Fibroblast of skin of back (primary cell): ENCODE measurements around the gene DPM2.
A peak's percentile ranks its signal among the peaks of the same experiment; 100 is the strongest.

Source experiments
- DNase-seq: peaks from one replicate; pipeline ENCODE4 v3.0.0-alpha.2; 2013

The DPM2 gene

DNA sequence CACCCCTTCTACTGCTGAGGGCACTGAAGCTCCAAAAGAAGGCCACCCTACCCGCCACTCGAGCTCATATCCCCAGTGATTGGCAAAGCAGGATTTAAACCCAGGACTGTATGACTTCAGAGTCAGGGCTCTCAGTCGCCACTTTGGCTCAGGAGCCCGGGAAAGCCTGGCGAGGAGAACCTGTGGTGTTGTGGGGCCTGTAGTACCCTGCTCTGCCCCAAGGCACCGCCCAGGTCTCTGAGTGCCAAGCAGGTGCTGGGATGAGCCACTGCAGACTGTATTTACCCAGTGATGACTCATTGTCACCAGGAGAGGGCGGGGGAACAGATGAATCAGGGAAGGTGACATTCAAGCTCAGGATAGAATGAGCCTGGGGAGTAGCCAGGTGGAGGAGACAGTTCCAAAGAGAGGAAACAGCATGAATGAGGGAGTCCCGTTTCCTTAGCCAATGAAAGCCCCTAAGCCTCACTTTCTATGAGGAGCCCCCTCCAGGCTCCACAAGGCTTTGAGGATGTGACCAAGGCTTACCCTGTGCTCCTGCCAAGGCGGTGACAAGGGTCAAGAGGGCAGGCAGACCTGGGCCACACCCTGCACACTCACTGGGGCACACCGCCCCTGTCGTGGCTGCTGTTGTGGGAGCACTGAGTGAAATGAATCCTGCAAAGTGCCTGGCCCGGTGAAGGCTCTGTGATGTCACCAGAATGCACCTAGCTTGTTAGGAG lies 17.8 kb upstream of the DPM2 start:
- DNase-seq: no peak

DNA sequence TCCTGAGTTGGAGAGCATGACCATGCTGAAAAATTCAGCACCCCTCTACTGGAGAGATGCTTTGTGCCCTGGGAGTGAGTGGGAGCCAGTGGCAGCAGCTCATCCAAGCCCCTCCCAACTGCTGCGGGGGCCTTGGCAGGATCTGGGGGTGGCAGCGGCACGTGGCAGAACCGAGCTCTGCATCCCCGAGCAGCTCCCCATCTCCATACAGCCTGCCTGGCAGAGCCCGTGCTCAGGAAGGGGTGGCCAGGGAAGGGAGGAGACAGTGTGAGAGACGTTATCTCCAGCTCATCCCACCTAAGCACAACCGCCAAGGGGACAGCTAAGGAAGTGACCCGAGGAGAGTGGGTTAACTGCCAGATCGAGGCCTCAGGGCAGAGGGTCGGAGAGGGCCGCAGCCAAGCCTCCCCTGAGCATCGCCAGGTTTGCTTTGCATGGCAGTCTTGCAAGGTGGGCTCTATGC lies 17.2 kb upstream of the DPM2 start:
- DNase-seq: no peak

DNA sequence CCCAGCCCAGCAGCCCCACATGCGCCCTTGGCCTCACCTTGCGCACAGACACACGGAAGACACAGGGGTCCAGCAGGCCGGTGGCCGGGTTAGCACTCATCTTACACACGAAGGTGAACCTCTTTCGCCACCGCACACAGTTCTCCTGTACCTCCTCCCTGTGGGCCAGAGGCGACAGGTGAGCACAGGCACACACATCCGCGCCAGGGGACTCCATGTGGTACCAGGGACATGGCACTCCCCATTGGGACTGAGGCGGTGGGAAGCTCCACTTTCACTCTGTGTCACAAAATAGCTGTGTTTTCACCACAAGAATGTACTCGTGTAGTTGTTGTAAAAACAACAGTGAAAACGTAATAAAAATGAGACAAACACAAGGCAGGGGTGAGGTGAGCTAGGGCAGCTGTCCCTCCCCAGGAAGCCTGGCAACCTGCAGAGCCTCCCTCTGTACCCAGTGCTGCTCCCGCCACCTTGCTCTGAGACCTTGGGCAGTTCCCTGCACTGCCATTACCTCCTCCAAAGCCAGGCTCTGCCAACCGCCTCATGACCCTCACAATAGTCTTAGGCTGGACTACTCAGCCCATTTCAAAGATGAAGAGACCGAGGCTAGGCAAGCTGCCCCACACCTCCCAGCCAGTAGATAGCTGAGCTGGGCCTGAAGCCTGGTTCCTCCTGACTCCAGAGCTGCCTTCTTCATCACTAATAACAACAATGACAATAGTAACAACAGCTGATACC lies 16.3 kb upstream of the DPM2 start:
- DNase-seq: no peak

DNA sequence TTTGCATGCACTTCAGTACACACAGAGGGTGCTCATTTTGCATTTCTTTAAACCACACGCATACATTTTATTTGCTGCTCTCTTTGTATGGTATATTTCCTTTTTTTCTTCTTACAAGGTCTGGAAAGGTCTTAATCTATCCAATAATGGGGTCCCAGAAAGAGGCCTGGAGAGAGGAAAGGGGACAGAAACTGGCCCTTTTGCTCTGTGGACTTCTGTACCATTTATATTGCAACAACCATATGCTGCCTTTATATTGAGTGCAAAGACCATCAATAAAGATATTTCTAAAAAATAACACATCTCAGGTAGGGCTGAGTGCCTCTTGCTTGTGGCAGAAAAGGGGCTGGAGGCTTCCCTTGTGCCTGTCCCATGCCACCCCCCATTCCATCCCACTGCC lies 15.5 kb upstream of the DPM2 start:
- no peak for DNase-seq

GRCh38 chr9:127950513-127951289 lies 13.0 kb upstream of the DPM2 start:
- DNase-seq: no peak

DNA sequence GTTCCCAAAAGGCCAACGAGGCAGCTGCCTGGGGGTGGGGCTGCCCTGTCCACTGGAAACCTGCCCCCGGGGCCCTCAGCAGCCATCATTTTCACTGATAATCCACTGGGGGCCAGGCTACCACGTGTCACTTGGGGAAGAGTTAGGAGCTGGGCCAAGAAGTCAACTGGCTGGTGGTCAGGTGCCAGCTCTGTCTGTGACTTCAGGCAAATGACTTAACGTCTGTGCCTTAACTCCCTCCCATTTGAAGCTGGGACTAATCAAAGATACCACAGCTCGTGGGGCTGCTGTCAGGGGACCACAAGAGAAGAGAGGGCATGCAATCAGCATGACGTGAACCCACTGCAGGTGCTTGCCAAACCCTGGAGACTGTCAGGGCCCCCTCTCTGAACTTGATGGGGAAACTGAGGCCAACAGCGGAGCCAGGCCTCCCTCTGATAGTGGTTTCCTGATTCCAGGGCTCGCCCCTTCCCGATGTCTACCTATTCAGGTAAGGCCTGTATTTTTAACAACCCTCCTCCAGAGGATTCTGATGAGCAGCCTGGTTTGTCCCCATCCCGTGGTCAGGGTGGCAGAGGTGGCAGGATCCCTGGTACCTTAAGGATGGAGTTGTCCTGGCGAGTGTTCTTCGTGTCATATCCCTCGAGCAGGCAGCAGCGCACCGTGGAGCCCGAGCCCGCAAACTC lies 12.3 kb upstream of the DPM2 start:
- no peak for DNase-seq

DNA sequence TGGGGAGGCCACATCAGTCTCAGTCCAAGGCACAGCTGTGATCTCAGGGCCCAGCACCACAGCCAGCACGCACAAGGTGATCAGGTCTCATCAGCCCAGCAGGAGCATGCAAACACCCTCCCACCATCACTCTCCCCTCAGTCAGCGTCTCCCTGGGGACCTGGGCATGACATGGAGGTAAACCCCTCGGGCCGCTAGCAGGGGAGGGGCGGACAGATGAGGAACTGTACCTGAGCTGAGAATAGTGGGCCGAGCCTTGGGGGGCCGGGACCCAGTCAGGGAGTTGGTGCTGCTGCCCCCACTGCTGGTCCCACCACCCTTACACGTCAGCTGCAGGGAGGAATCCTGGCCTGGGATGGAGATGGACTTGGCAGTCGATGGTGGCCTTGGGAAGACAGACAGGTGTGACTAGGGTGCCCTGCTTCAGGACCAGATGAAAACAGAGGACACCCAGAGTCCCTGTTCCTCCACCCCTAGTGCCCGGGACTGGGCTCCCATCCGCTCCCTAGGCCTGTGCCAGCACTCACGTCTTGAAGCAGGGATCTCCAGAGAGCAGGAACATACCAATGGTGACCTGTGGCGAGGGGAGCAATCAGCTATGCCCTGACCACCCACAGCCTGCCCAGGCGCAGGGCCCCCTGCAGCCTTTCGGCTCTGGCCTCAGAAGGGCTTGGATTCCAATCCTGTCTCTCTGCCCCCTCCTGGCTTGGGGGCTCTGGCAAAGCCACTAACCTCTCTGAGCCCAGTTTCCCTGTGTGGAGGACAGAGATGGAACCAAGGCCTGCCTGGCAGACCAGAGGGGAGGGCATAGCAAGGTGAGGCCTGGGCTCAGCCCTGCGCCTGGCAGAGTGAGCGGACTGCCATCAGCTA lies 10.4 kb upstream of the DPM2 start:
- no peak for DNase-seq

GRCh38 chr9:127946728-127947127 lies 9.1 kb upstream of the DPM2 start:
- DNase-seq: no peak

DNA sequence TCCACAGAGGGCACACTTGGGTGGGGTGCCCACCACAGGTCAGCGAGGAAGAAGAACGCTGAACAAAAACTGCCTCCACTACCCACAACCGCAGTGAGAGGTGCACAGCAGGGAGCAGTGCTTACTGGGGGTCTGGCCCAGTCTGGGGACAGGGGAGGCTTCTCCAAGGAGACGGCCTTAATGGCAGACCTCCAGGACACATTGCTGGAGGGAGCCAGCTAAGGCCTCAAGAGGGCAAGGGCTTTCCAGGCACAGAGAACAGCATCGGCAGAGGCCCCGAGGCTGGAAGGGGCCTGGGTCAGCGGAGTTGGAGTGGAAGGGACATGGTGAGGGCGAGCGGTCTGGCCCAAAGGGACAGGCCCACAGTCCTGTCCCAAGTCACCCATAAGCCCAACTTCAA lies 8.3 kb upstream of the DPM2 start:
- no peak for DNase-seq

DNA sequence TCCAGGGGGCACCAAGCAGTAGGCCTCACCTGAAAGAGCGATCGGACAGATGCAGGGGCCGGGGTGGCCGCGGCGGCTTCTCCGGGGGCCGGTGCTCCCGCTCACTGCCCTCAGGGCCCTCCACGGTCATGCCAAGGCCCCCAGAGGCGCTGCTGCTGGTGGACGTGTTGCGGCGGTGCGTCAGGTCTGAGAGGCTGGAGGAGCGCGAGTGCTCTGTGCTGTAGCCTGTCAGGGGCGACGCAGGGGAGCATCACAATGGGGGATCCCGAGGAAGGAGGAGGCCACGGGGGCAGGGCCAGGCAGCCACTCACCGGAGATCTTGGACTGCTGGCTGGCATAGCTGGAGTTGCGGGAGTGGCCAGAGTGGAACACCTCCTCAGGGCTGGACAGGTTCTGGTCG lies 7.7 kb upstream of the DPM2 start:
- DNase-seq: no peak

DNA sequence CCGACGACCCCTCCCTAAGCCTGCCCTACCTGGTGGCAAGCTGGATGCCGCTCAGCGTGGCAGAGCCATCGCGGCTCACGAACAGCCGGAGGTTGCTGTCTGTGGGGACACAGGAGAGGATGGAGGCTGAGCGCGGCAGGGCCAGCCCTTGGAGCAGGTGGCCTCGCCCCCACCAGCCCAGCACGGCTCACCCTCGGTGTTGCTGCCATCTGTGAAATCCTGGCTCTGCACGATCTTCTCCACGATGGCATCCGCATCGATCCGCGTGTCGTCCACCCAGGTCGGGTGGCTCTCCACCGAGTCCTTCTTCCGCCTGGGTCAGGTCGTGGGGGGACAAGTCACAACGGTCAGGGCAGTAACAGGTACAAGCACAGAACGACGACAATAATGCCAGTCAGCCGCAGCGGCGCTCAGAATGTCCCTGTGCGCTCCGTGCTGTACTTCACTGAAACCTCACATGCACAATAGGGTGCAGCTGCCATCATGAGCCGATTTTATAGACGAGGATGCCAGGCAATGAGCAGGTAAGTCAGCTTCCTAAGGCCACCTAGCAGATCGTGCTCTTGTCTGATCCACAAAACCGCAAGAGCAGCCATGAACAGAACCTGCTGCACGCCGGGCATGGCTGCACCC lies 7.0 kb upstream of the DPM2 start:
- DNase-seq: no peak

DNA sequence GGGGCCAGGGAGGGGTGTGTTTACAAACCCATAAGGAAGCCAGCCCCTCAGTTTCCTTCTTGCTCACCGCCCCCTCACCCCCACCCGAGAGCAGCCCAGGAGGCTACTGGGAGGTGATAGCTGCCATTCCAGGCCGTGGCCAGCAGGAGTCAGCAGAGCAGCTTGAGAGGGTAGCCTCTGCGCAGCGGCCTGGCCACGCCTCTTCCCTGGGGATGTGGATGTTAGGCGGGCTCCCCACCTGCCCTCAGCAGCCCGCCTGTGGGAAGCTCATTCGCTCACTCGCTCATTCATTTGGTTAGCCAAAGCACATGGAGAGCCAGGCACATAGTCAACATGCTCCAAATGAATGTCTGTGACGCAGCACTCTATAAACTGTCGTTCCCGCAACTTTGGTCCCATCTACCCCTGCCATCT lies 6.1 kb upstream of the DPM2 start:
- peak; percentile 74 for DNase-seq

- DNase-seq: no peak
Measured at GRCh38 chr9:127943011-127943662, 5.5 kb upstream of the DPM2 start.

- DNase-seq: peak; percentile 59
Measured at GRCh38 chr9:127942216-127943010, 4.8 kb upstream of the DPM2 start.

- DNase-seq: no peak
Measured at GRCh38 chr9:127941961-127942215, 4.2 kb upstream of the DPM2 start.

DNA sequence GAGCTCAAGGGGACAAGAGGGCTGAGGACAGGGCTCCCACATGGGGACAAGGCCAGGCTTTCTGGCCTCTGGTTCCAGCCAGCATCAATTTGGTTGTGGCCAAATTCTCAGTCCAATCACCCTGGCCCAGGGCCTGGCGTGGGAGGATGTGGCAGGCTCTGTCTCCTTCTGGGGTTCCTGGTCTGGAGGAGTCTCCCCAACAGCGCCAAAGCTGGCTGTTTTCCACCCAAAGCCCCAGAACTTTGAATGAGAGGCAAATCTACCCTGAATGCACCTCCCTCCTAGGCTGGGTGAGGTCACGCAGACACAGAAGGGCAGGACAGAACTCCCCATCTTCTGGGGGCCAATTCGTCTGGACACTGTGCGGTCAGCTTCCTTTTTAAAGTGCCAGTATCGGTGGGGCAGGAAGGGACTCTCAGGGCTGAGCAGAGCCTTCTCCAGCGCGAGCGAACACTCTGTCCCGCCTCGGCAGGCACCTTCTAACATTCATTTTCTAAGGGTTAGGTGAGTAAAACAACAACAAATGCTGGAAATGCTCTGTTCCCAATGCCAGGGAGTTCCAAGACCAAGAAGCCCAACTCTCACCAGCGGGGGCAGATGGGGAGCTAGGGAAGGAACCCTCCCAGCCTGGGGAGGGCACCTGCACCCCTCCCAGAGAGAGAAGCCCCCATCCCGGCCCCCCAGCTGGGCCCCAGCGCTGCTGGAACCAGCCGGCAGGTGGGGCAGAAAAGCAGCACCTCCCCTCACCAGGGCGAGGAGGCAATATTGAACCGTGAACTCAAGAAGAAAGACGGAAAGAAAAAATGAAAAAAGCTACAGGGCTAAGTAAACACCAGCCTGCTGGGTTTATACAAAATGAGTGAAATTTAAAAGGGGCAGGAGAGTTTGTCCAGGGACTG lies 3.7 kb upstream of the DPM2 start:
- no peak for DNase-seq

DNA sequence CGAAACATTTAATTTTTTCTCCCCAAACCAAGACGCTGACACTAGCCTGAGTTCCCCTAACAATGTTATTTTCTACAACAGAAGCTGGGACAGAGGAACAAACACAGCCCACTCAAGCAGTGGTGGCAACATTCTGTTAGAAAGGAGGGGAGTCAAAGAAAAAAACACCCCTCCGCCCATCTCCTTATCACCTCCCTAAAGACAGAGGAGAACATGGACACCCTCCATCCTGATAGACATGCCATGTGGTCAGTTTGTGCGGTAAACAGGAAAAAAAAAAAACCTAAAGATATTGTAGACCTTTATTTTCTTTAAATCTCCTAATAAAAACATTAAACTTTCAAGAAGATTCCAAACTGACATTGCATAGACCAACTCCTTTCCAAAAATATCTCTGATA lies 2.9 kb upstream of the DPM2 start:
- no peak for DNase-seq

GRCh38 chr9:127938298-127938690 lies 640 bp upstream of the DPM2 start:
- DNase-seq: no peak

GRCh38 chr9:127937056-127937387 lies 632 bp downstream of the DPM2 start:
- DNase-seq: no peak
